HCT116 (cell line): Measurements from ENCODE around the gene UQCR11.

Source experiments
- EGR1 ChIP-seq: IDR thresholded peaks from 2 replicates; pipeline ENCODE4 v1.6.1; 2012; ENCODE audit warnings: low read depth
- EZH2phosphoT487 ChIP-seq: fragments of 200-600 bp; IDR thresholded peaks from 2 replicates; pipeline ENCODE4 v1.6.1; 2018; ENCODE audit warnings: antibody characterized with exemption, borderline replicate concordance
- TF ChIP-seq, protein P1 (sequence below): IDR thresholded peaks from 2 replicates; pipeline ENCODE4 v1.6.1; 2012

DNA sequence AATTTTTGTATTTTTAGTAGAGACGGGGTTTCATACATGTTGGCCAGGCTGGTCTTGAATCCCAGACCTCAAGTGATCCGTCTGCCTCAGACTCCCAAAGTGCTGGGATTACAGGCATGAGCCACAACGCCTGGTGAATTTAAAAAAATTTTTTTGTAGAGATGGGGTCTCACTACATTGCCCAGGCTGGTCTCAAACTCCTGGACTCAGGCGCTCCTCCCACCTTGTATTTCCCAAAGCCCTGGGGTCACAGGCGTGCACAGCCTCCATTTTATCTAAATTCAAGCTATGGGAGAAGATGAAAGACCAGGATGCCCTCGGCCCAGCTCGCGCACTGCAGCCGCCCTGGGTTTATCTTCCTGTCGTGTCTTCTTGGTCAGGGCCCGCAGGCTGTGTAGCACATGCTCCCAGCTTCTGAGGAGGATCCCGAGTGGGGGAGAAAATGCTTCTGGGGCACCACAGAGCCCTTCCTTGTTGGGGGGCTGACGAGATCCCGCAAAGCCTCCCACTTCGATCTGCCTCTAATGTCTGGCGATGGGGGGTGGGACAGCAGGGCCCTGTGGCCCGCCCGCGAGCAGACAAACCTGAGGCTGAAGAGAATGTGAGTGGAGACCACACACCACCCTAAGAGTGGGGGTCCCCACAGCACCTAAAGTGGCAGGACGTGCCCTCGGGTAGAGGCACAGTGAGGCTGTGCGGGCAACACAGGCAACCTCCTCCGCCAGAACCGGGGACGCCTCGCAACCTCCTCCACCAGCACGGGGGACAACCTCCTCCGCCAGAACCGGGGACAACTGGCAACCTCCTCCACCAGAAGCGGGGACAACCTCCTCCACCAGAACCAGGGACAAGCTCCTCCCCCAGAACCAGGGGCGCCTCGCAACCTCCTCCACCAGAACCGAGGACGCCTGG is 31.3 kb upstream of the UQCR11 start:
- TF ChIP-seq EZH2phosphoT487 = no peak
- TF ChIP-seq, protein P1, sequence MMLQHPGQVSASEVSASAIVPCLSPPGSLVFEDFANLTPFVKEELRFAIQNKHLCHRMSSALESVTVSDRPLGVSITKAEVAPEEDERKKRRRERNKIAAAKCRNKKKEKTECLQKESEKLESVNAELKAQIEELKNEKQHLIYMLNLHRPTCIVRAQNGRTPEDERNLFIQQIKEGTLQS = no peak
- TF ChIP-seq EGR1 = no peak
